ENCODE measurements around the gene NCOA7.
"Not testable (repeated sequence)": the region's sequence is repeated elsewhere in the genome, so short reads cannot be mapped to it uniquely, and the experiment has no call there.

The NCOA7 gene

GRCh38 chr6:125846292-125847024 is 55.7 kb downstream of the NCOA7 start:
- H3K27me3 ChIP-seq (ENCODE audit: insufficient read depth, insufficient read length), result no peaks in the 10 kb centered on the region
- H3K36me3 ChIP-seq (ENCODE audit: insufficient read depth, insufficient read length, low read length), result no peaks in the 10 kb centered on the region
- no peaks in the 10 kb centered on the region for H3K4me1 ChIP-seq (ENCODE audit: insufficient read depth, insufficient read length)
- no peak overlapping the region for H3K9ac ChIP-seq (ENCODE audit: insufficient read length, low read depth)
- H3K9me3 ChIP-seq (ENCODE audit: insufficient read depth, low read length), result no peaks in the 10 kb centered on the region
- TF ChIP-seq SUZ12 (IDR thresholded peaks at IDR 0.05; ENCODE audit: extremely low read depth, insufficient read depth, insufficient read length) (no peak), YY1 (IDR thresholded peaks at IDR 0.05; ENCODE audit: insufficient read depth, insufficient read length) (no peak), ZNF274 (IDR thresholded peaks at IDR 0.05; ENCODE audit: low read depth, low read length) (no peak)
- DNase-seq (ENCODE audit: low read depth, low spot score), result no peak
- no peak overlapping the region for H3K4me3 ChIP-seq (ENCODE audit: insufficient read length, low read depth)

GRCh38 chr6:125848286-125848685 is 57.5 kb downstream of the NCOA7 start:
- not testable (repeated sequence) for H3K4me1 ChIP-seq (ENCODE audit: insufficient read depth, insufficient read length)

GRCh38 chr6:125850361-125850760 is 59.6 kb downstream of the NCOA7 start:
- TF ChIP-seq SUZ12 (IDR thresholded peaks at IDR 0.05; ENCODE audit: extremely low read depth, insufficient read depth, insufficient read length) (no peak), YY1 (IDR thresholded peaks at IDR 0.05; ENCODE audit: insufficient read depth, insufficient read length) (no peak), ZNF274 (IDR thresholded peaks at IDR 0.05; ENCODE audit: low read depth, low read length) (no peak)
- no peaks in the 10 kb centered on the region for H3K4me1 ChIP-seq (ENCODE audit: insufficient read depth, insufficient read length)
- H3K9ac ChIP-seq (ENCODE audit: insufficient read length, low read depth), result no peak overlapping the region
- H3K27me3 ChIP-seq (ENCODE audit: insufficient read depth, insufficient read length), result no peaks in the 10 kb centered on the region
- H3K36me3 ChIP-seq (ENCODE audit: insufficient read depth, insufficient read length, low read length), result no peaks in the 10 kb centered on the region
- no peaks in the 10 kb centered on the region for H3K9me3 ChIP-seq (ENCODE audit: insufficient read depth, low read length)
- no peak overlapping the region for H3K4me3 ChIP-seq (ENCODE audit: insufficient read length, low read depth)
- DNase-seq (ENCODE audit: low read depth, low spot score), result no peak

More at GRCh38 chr6:125848286-125848685, 57.5 kb downstream of the NCOA7 start:
- not testable (repeated sequence) for H3K4me3 ChIP-seq (ENCODE audit: insufficient read length, low read depth); H3K9ac ChIP-seq (ENCODE audit: insufficient read length, low read depth); DNase-seq (ENCODE audit: low read depth, low spot score); H3K9me3 ChIP-seq (ENCODE audit: insufficient read depth, low read length); H3K27me3 ChIP-seq (ENCODE audit: insufficient read depth, insufficient read length); H3K36me3 ChIP-seq (ENCODE audit: insufficient read depth, insufficient read length, low read length)

GRCh38 chr6:125852587-125852986 is 61.8 kb downstream of the NCOA7 start:
- Histone ChIP-seq H3K27me3 (ENCODE audit: insufficient read depth, insufficient read length) (no peaks in the 10 kb centered on the region), H3K9ac (ENCODE audit: insufficient read length, low read depth) (no peak overlapping the region), H3K4me1 (ENCODE audit: insufficient read depth, insufficient read length) (no peaks in the 10 kb centered on the region), H3K9me3 (ENCODE audit: insufficient read depth, low read length) (no peaks in the 10 kb centered on the region), H3K36me3 (ENCODE audit: insufficient read depth, insufficient read length, low read length) (no peaks in the 10 kb centered on the region), H3K4me3 (ENCODE audit: insufficient read length, low read depth) (no peak overlapping the region)
- no peak for DNase-seq (ENCODE audit: low read depth, low spot score)
- TF ChIP-seq YY1 (IDR thresholded peaks at IDR 0.05; ENCODE audit: insufficient read depth, insufficient read length) (no peak), SUZ12 (IDR thresholded peaks at IDR 0.05; ENCODE audit: extremely low read depth, insufficient read depth, insufficient read length) (no peak), ZNF274 (IDR thresholded peaks at IDR 0.05; ENCODE audit: low read depth, low read length) (no peak)

GRCh38 chr6:125853168-125853567 is 62.4 kb downstream of the NCOA7 start:
- Histone ChIP-seq H3K9ac (ENCODE audit: insufficient read length, low read depth) (no peak overlapping the region), H3K27me3 (ENCODE audit: insufficient read depth, insufficient read length) (no peaks in the 10 kb centered on the region), H3K4me1 (ENCODE audit: insufficient read depth, insufficient read length) (no peaks in the 10 kb centered on the region), H3K4me3 (ENCODE audit: insufficient read length, low read depth) (no peak overlapping the region), H3K9me3 (ENCODE audit: insufficient read depth, low read length) (no peaks in the 10 kb centered on the region), H3K36me3 (ENCODE audit: insufficient read depth, insufficient read length, low read length) (no peaks in the 10 kb centered on the region)
- TF ChIP-seq SUZ12 (IDR thresholded peaks at IDR 0.05; ENCODE audit: extremely low read depth, insufficient read depth, insufficient read length) (no peak), ZNF274 (IDR thresholded peaks at IDR 0.05; ENCODE audit: low read depth, low read length) (no peak), YY1 (IDR thresholded peaks at IDR 0.05; ENCODE audit: insufficient read depth, insufficient read length) (no peak)
- DNase-seq (ENCODE audit: low read depth, low spot score), result no peak

GRCh38 chr6:125853756-125854155 is 63.0 kb downstream of the NCOA7 start:
- no peak overlapping the region for H3K4me3 ChIP-seq (ENCODE audit: insufficient read length, low read depth)
- no peaks in the 10 kb centered on the region for H3K9me3 ChIP-seq (ENCODE audit: insufficient read depth, low read length)
- no peaks in the 10 kb centered on the region for H3K27me3 ChIP-seq (ENCODE audit: insufficient read depth, insufficient read length)
- H3K9ac ChIP-seq (ENCODE audit: insufficient read length, low read depth), result no peak overlapping the region
- no peak for DNase-seq (ENCODE audit: low read depth, low spot score)
- no peaks in the 10 kb centered on the region for H3K4me1 ChIP-seq (ENCODE audit: insufficient read depth, insufficient read length)
- no peaks in the 10 kb centered on the region for H3K36me3 ChIP-seq (ENCODE audit: insufficient read depth, insufficient read length, low read length)
- no peak for TF ChIP-seq SUZ12 (IDR thresholded peaks at IDR 0.05; ENCODE audit: extremely low read depth, insufficient read depth, insufficient read length)
- TF ChIP-seq ZNF274 (IDR thresholded peaks at IDR 0.05; ENCODE audit: low read depth, low read length), result no peak
- TF ChIP-seq YY1 (IDR thresholded peaks at IDR 0.05; ENCODE audit: insufficient read depth, insufficient read length), result no peak

GRCh38 chr6:125854355-125854754 is 63.6 kb downstream of the NCOA7 start:
- Histone ChIP-seq H3K27me3 (ENCODE audit: insufficient read depth, insufficient read length) (no peaks in the 10 kb centered on the region), H3K36me3 (ENCODE audit: insufficient read depth, insufficient read length, low read length) (no peaks in the 10 kb centered on the region), H3K9me3 (ENCODE audit: insufficient read depth, low read length) (no peaks in the 10 kb centered on the region), H3K4me1 (ENCODE audit: insufficient read depth, insufficient read length) (no peaks in the 10 kb centered on the region), H3K4me3 (ENCODE audit: insufficient read length, low read depth) (no peak overlapping the region), H3K9ac (ENCODE audit: insufficient read length, low read depth) (no peak overlapping the region)
- no peak for DNase-seq (ENCODE audit: low read depth, low spot score)
- no peak for TF ChIP-seq YY1 (IDR thresholded peaks at IDR 0.05; ENCODE audit: insufficient read depth, insufficient read length)
- TF ChIP-seq ZNF274 (IDR thresholded peaks at IDR 0.05; ENCODE audit: low read depth, low read length), result no peak
- no peak for TF ChIP-seq SUZ12 (IDR thresholded peaks at IDR 0.05; ENCODE audit: extremely low read depth, insufficient read depth, insufficient read length)
